GM19351 (cell line): ENCODE data around the gene ZNF653.

ENCODE experiments used
- ATAC-seq: cut with Tn5 transposase; IDR thresholded peaks from one replicate; pipeline ENCODE4 v1.9.1; 2021; ENCODE audit warnings: mild to moderate bottlenecking, moderate library complexity; ENCODE audit not compliant: unreplicated experiment

ZNF653 gene

DNA sequence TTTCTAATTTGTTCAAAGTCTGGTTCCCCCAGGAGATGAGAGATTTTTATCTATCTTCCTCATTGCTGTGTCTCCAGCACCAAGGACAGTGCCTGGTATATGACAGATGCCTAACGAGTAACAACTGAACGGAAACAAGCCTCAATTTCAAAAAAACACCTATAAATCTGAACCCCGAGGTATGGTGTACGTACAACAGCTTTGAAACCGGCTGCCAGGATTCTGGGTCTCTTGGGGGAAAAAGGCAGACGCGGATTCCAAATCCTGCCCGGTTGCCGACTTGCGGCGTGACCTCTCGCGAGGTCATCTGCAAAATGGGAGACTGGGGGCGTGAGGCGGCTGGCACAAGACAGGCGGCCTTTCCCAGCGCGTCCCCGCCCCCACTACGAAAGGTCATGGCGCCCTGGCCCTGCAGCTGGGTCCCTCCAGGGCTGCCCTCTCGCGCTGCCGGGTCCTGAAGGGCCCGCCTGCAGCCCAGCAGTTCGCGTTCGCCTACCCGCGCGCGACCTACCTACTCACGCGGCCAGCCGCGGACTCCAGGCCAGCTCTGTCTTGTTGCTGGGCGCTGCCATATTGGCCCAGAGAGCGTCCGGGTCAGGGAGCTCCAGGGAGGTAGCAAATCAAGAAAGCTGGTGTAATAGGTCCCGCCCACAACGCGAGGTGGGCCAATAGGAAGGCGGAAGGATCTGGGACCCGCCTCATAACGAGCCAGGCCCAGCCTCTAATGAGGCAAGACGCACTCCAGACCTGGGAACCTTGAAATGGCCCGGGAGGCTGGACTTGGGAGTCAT lies 23.1 kb upstream of the ZNF653 start, which contains the start of gene ECSIT:
ECSIT (minus strand) TSS at position 584 of the 791 bp plus-strand sequence. CDS start 9,964 bp downstream, outside the sequence.
- ATAC-seq = peak; percentile 98

- no peak for ATAC-seq
Observed at GRCh38 chr19:11519138-11519537, 13.5 kb upstream of the ZNF653 start.

GRCh38 chr19:11513946-11514345 lies 8.3 kb upstream of the ZNF653 start:
- ATAC-seq = no peak

DNA sequence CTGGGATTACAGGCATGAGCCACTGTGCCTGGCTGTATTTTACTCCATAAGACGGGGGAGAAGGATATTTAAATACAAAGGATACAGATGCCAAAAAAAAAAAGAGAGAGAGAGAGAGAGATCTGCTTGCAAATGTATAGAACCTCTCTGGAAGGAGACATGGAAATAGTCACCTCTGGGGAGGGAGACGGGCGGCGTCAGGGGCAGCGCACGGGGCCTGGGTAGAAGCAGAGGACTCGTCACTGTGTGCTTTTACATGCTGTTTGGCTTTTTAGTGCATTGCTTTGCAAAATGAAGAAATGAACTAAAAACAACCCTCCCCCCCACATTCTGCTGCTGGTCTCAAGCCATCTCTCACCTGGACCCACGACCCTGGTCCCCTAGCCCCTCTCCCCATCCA lies 4.8 kb upstream of the ZNF653 start:
- no peak for ATAC-seq

GRCh38 chr19:11507370-11508078 lies 1.9 kb upstream of the ZNF653 start:
- no peak for ATAC-seq

GRCh38 chr19:11506967-11507366 lies 1.3 kb upstream of the ZNF653 start:
- ATAC-seq = no peak

GRCh38 chr19:11506101-11506555 lies 489 bp upstream of the ZNF653 start:
- peak; percentile 17 for ATAC-seq

- ATAC-seq = peak; percentile 92
Observed at GRCh38 chr19:11505032-11505503, 571 bp downstream of the ZNF653 start.

GRCh38 chr19:11504502-11505031 lies 1.1 kb downstream of the ZNF653 start:
- ATAC-seq = no peak

DNA sequence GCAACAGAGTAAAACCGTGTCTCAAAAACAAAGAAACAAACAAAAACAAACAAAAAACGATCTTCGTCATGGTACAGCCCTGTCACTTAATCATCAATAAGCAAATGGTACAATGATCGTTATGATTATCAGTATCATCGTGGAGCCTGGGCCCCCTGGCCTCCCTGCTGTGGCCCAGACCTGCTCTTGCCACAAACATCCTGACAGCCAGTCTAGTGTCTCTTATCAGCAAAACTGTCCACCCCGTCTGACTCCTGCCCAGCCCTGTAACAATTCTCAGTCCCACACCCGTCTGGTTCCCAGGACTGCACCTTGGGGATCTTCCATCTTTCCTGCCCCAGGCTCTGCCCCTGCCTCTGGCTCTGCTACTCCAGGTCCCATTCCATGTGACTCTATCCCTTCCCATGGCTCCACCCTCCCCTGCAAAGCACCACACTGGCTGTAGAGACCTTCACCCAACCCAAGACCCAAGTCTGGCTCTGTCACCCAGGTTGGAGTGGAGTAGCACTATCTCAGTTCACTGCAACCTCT lies 5.7 kb downstream of the ZNF653 start:
- ATAC-seq = no peak

GRCh38 chr19:11499220-11499726 lies 6.4 kb downstream of the ZNF653 start:
- no peak for ATAC-seq

DNA sequence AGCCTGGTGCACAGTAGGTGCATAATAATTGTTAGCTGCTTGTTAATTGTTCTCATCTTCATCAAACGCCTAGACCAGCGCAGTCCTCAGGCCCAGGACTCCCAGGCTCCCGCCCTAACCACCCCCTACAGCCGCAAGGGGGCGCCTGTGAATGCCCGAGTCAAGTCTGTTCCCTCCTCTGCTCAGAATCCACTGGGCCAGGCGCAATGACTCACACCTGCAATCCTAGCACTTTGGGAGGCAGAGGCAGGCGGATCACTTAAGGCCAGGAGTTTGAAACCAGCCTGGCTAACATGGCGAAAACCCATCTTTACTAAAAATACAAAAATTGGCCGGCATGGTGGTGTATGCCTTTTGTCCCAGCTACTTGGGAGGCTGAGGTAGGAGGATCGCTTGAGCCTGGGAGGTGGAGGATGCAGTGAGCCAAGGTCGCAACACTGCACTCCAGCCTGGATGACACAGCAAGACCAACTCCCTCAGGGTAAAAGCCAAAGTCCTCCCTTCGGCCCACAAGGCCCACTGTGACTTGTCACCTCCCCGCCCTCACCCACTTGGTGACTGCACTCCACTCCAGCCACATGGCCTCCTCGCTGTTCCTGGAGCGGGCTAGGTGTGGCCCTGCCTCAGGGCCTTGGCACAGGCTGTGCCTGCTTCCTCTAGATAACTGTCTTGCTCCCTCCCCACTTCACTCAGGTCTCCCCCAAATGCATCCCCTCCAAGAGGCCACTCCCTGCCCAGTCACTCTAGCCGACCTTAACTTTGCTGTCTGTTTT lies 9.1 kb downstream of the ZNF653 start:
- no peak for ATAC-seq

DNA sequence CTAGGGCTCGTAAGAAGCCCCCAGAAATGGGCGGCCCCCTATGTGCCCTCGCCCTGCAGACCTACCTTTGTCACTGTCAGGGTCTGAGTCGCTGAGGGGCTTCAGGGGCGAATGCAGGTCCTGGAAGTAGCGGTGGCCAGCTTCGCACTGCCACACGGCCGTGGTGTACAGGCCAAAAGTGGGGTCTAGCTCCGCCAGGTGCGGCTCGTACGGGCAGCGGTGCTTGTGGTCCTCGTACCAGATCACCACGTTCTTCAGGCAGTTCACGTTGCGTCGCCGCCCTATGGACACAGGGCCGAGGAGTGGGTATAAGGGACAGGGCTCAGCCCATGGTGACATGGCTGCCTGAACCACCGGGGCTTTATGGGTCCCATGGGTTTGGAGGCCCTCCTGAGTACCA lies 9.8 kb downstream of the ZNF653 start:
- ATAC-seq = no peak

GRCh38 chr19:11495481-11495880 lies 10.2 kb downstream of the ZNF653 start:
- no peak for ATAC-seq

GRCh38 chr19:11494634-11495285 lies 10.9 kb downstream of the ZNF653 start:
- no peak for ATAC-seq

GRCh38 chr19:11489378-11489777 lies 16.3 kb downstream of the ZNF653 start:
- no peak for ATAC-seq

DNA sequence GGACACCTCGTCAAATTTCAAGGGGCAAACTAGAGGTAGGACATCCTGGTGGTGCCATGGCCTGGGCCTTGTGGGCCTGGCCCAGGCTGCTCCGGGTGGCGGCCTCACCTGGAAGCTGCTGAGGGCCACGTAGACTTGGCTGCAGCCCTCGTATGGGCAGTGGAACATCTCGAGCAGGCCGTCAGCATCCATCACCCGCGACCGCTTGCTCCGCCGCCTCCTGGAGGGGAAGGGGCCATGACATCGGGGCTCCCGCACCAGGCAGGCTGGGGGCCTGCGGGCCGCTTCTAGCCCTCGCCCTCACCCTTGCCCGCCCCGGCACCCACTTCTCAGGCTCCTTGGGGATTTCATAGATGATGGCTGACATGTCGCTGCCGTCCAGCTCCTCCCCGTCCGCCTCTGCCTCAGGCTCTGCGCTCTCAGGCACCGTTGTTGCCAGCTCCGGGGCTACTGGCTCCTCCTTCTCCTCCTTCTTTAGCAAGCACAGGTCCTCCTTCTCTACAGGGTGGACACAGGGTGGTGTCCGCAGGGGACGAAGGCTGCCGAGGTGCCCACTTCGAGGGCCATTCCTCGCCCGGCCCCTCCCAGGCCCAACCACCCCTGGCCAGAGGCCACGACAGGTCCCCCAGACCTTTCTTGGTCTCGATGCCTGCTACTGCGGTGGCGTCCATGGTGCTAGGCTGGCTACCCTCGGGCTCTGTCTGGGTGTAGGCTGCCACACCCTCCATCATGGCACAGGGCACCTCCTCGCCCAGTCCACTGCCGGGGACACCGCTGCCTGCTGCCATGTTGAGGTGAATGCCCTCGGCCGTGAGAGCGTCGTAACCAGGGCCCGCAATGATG lies 18.8 kb downstream of the ZNF653 start:
- no peak for ATAC-seq

DNA sequence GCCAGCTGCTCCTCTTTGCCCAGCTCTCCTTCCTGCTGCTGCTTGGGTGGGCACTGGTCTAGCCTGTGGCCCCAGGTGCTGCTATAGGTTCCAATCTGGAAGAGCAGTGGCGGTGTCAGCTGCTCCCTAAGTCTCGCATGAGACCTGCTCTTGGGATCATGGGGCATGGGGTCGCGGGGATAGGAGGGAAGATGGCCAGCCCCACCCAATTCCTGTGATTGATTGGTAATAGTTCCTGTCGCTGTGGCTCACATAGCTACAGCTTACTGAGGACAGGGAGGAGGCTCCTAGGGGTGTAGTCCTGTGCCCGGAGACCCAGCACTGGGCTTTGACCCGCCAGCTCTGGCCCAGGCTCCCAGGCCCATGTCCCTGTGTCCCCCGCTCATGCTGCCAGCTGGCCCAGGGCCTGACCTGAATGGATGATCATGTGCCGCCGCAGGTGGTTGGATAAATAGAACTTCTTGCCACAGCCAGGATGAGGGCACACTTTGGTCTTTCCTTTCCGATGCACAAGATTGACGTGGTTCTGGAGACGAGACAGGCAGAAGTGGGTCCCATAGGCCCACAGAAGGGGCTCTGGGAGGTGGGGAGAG lies 20.3 kb downstream of the ZNF653 start:
- no peak for ATAC-seq
